ENCODE measurements around the gene ZMIZ2.

GRCh38 chr7:44754802-44755697, 6.4 kb downstream of the ZMIZ2 start:
- TF ChIP-seq CTCF (IDR thresholded peaks at IDR 0.05), result no peak
- TF ChIP-seq EP300 (IDR thresholded peaks at IDR 0.05), result no peak
- TF ChIP-seq POLR2A (IDR thresholded peaks at IDR 0.05), result no peak
- TF ChIP-seq POLR2AphosphoS5 (IDR thresholded peaks at IDR 0.05), result no peak
